SK-N-SH (cell line): ENCODE results near the gene EME2. TPM values are rescaled to one million over a fixed set of nuclear protein-coding genes. Genes with fewer than 3 reads are reported as not detected.
"Not testable (repeated sequence)": the region's sequence is repeated elsewhere in the genome, so short reads cannot be mapped to it uniquely, and the experiment has no call there.

Experiments used
- CTCF ChIA-PET: fragments of 300-600, 350-600 bp; formaldehyde crosslinking; extraction: SDS; loops from one replicate; lab custom pipeline; 2021; lab: Yijun Ruan, JAX
- POLR2A ChIA-PET: fragments of 350-600 bp; sonication (Branson Sonifier 250); formaldehyde crosslinking; extraction: SDS; loops from one replicate; lab custom pipeline; 2020; ENCODE audit warnings: antibody characterized with exemption, inconsistent platforms; lab: Yijun Ruan, JAX
- DNase-seq: peaks from one replicate; pipeline ENCODE4 v3.0.0; 2012
- H2AFZ ChIP-seq: fragments of 200-600 bp; sonication (generic); 2 replicates; pipeline ENCODE4 v1.8.1; 2016; ENCODE audit warnings: antibody characterized with exemption, mild to moderate bottlenecking, low read depth
- H3F3A ChIP-seq: fragments of 200-600 bp; sonication (generic); replicated peaks from 2 replicates; pipeline ENCODE3; 2016; ENCODE audit warnings: antibody characterized with exemption, mild to moderate bottlenecking; ENCODE audit not compliant: insufficient read depth
- H3K27ac ChIP-seq, 2 experiments: fragments of 200-500 bp in 1 of 2; fragments of 200-600 bp in 1 of 2; sonication (Bioruptor generic) in 1 of 2; sonication (generic), shearing (Covaris generic) in 1 of 2; 2 replicates each; pipeline versions ENCODE4 v1.5.1 to v1.6.1; 2014 to 2016; ENCODE audit warnings: low read depth in 2 of 2, inconsistent platforms in 1 of 2, low read length in 1 of 2, mild to moderate bottlenecking in 1 of 2, mixed read lengths in 1 of 2
- H3K27me3 ChIP-seq: fragments of 200-600 bp; sonication (generic), shearing (Covaris generic); 2 replicates; pipeline ENCODE4 v1.6.1; 2016; ENCODE audit warnings: mixed run types; ENCODE audit not compliant: insufficient read depth
- H3K36me3 ChIP-seq, 2 experiments: fragments of 200-500 bp in 1 of 2; fragments of 200-600 bp in 1 of 2; sonication (Bioruptor generic) in 1 of 2; sonication (generic) in 1 of 2; replicated peaks in 1 of 2; 2 replicates each; pipeline versions ENCODE3 to v1.5.1; 2014 to 2016; ENCODE audit warnings: low read length in 1 of 2, mild to moderate bottlenecking in 1 of 2; ENCODE audit not compliant: insufficient read depth in 2 of 2, control insufficient read depth in 1 of 2
- H3K4me1 ChIP-seq, 2 experiments: fragments of 200-500 bp in 1 of 2; fragments of 200-600 bp in 1 of 2; sonication (Bioruptor generic) in 1 of 2; sonication (generic), shearing (Covaris generic) in 1 of 2; 2 replicates each; pipeline versions ENCODE4 v1.5.1 to v1.6.1; 2014 to 2016; ENCODE audit warnings: low read depth in 1 of 2, low read length in 1 of 2, mixed run types in 1 of 2; ENCODE audit not compliant: insufficient read depth in 2 of 2, control insufficient read depth in 1 of 2
- H3K4me2 ChIP-seq: fragments of 200-600 bp; sonication (generic), shearing (Covaris generic); 2 replicates; pipeline ENCODE4 v1.6.1; 2017; ENCODE audit warnings: mixed run types
- H3K4me3 ChIP-seq, 2 experiments: fragments of 200-500 bp in 1 of 2; fragments of 200-600 bp in 1 of 2; sonication (Bioruptor generic) in 1 of 2; sonication (generic), shearing (Covaris generic) in 1 of 2; 2 replicates each; pipeline versions ENCODE4 v1.5.1 to v1.8.1; 2014 to 2016; ENCODE audit warnings: low read depth in 2 of 2, inconsistent platforms in 1 of 2, low read length in 1 of 2, mild to moderate bottlenecking in 1 of 2, mixed read lengths in 1 of 2, moderate library complexity in 1 of 2
- H3K79me2 ChIP-seq: fragments of 200-600 bp; sonication (generic); 2 replicates; pipeline ENCODE4 v1.8.1; 2017; ENCODE audit warnings: mild to moderate bottlenecking; ENCODE audit not compliant: insufficient read depth
- H3K9ac ChIP-seq: fragments of 200-600 bp; sonication (generic); 2 replicates; pipeline ENCODE4 v1.6.1; 2017; ENCODE audit warnings: mixed run types
- H3K9me2 ChIP-seq: fragments of 200-600 bp; sonication (generic); 2 replicates; pipeline ENCODE4 v1.6.1; 2017; ENCODE audit warnings: mixed run types
- H3K9me3 ChIP-seq: fragments of 200-600 bp; sonication (generic); 2 replicates; pipeline ENCODE4 v1.6.1; 2017; ENCODE audit warnings: mixed run types, mild to moderate bottlenecking, moderate library complexity
- H4K20me1 ChIP-seq: fragments of 200-600 bp; sonication (generic); 2 replicates; pipeline ENCODE4 v1.6.1; 2017; ENCODE audit warnings: mild to moderate bottlenecking, mixed run types; ENCODE audit not compliant: insufficient read depth
- CTCF ChIP-seq: fragments of 200-600 bp; sonication (generic); IDR thresholded peaks from 2 replicates; pipeline ENCODE4 v1.6.1; 2017; ENCODE audit warnings: antibody characterized with exemption, mild to moderate bottlenecking, moderate library complexity
- FOXJ3 ChIP-seq: sonication (generic); formaldehyde crosslinking; IDR thresholded peaks from 2 replicates; pipeline ENCODE4 v1.5.1; 2020; ENCODE audit warnings: mild to moderate bottlenecking, missing genetic modification reagents
- MEF2A ChIP-seq: IDR thresholded peaks from 2 replicates; pipeline ENCODE4 v1.4.0; 2012; ENCODE audit warnings: low read depth, borderline replicate concordance
- PBX3 ChIP-seq: IDR thresholded peaks from 2 replicates; pipeline ENCODE4; 2012
- POLR2AphosphoS5 ChIP-seq: IDR thresholded peaks from 2 replicates; pipeline ENCODE4 v1.6.1; 2012; ENCODE audit warnings: low read depth, low read length
- RAD21 ChIP-seq: IDR thresholded peaks from 2 replicates; pipeline ENCODE4 v1.6.1; 2012; ENCODE audit warnings: mild to moderate bottlenecking, low read length
- REST ChIP-seq: IDR thresholded peaks from 2 replicates; pipeline ENCODE4 v1.6.1; 2012; ENCODE audit warnings: mild to moderate bottlenecking, low read depth, low read length, moderate library complexity
- RXRA ChIP-seq: IDR thresholded peaks from 2 replicates; pipeline ENCODE4 v1.4.0; 2012; ENCODE audit warnings: low read depth, mild to moderate bottlenecking, borderline replicate concordance
- TAF1 ChIP-seq: IDR thresholded peaks from 2 replicates; pipeline ENCODE4 v1.6.1; 2012; ENCODE audit warnings: low read depth, mild to moderate bottlenecking, low read length, moderate library complexity, borderline replicate concordance
- TCF12 ChIP-seq: IDR thresholded peaks from 2 replicates; pipeline ENCODE4 v1.4.0; 2012
- ZBTB33 ChIP-seq: IDR thresholded peaks from 2 replicates; pipeline ENCODE4 v1.4.0; 2012; ENCODE audit warnings: low read depth, borderline replicate concordance
- WGBS: methylation state at CpG from one replicate; pipeline ENCODE4 v1.1.6; 2017; ENCODE audit warnings: low lambda C conversion rate; 5-methylcytosine and 5-hydroxymethylcytosine counted together
- polyA plus RNA-seq, 3 experiments: library from polyadenylated mRNA; depleted of rRNA; stranded (reverse); fragments of >200 nt; gene quantifications; 2 replicates each; pipeline ENCODE4 v1.2.3, GENCODE V29; 2012

EME2 gene
- polyA plus RNA-seq, 1 of the 3 experiments (the other 2 are of a cell fraction), result 10.1 TPM

GRCh38 chr16:1794908-1795666 lies 22.5 kb downstream of the EME2 start:
- Histone ChIP-seq H4K20me1 (no peaks in the 10 kb centered on the region), H3F3A (no peaks in the 10 kb centered on the region), H3K9me2 (no peaks in the 10 kb centered on the region), H3K36me3 (peaks cover 0 to 12% of the 10 kb centered on the region in 2 experiments), H3K4me3 (no peak overlapping the region), H3K27me3 (no peaks in the 10 kb centered on the region)
- WGBS, result 88% methylated on average over 18 of the region's 32 CpGs
- TF ChIP-seq REST (no peak), RXRA (no peak)
- TF ChIP-seq, all 33 proteins: peak for 0
- H3K4me1 ChIP-seq, result no peaks in the 10 kb centered on the region; a peak in 1 of 4 replicates
- DNase-seq, result no peak
- H3K79me2 ChIP-seq, result no peaks in the 10 kb centered on the region
- H3K9me3 ChIP-seq, result no peaks in the 10 kb centered on the region
- ChIA-PET CTCF (interaction anchor here (1.1 kb wide), 1 partner anchor 134 kb away, joined by 3 read pairs; no protein-coding TSS in a partner anchor), POLR2A (interaction anchor here (0.7 kb wide), 1 partner anchor 50 kb away, joined by 3 read pairs; no protein-coding TSS in a partner anchor)
- no peak overlapping the region for H3K4me2 ChIP-seq
- H3K27ac ChIP-seq, result no peak overlapping the region
- no peak overlapping the region for H2AFZ ChIP-seq
- H3K9ac ChIP-seq, result no peak overlapping the region

- H2AFZ ChIP-seq, H3K9ac ChIP-seq, H3F3A ChIP-seq, H3K27me3 ChIP-seq, H3K79me2 ChIP-seq, H3K4me1 ChIP-seq, H3K4me3 ChIP-seq, H3K4me2 ChIP-seq, H3K9me2 ChIP-seq, H3K27ac ChIP-seq, H4K20me1 ChIP-seq, DNase-seq, CTCF ChIA-PET, H3K9me3 ChIP-seq, POLR2A ChIA-PET, H3K36me3 ChIP-seq: not testable (repeated sequence)
- 62% methylated on average over 5 of the region's 5 CpGs for WGBS
Measured at GRCh38 chr16:1799263-1799662, 26.7 kb downstream of the EME2 start.

- WGBS, result 48% methylated on average over 9 of the region's 10 CpGs
- peaks cover 0 to 4% of the 10 kb centered on the region in 2 experiments for H3K36me3 ChIP-seq
- no peak for DNase-seq
- TF ChIP-seq TAF1 (no peak), POLR2AphosphoS5 (no peak), ZBTB33 (no peak), TCF12 (no peak), MEF2A (no peak), PBX3 (no peak), FOXJ3 (CRISPR knock-in tag) (no peak), RXRA (no peak), RAD21 (no peak), CTCF (no peak)
Measured at GRCh38 chr16:1800701-1801100, 28.1 kb downstream of the EME2 start.

More at GRCh38 chr16:1800701-1801100, 28.1 kb downstream of the EME2 start:
- Histone ChIP-seq H3F3A (no peaks in the 10 kb centered on the region), H3K9me2 (no peaks in the 10 kb centered on the region), H3K9me3 (no peaks in the 10 kb centered on the region), H3K9ac (no peak overlapping the region), H4K20me1 (no peaks in the 10 kb centered on the region), H3K79me2 (no peaks in the 10 kb centered on the region), H2AFZ (no peak overlapping the region), H3K27ac (no peak overlapping the region), H3K27me3 (no peaks in the 10 kb centered on the region), H3K4me1 (no peaks in the 10 kb centered on the region), H3K4me3 (no peak overlapping the region), H3K4me2 (no peak overlapping the region)
- ChIA-PET CTCF (no interaction called here), POLR2A (no interaction called here)
